Endodermal cell (in vitro differentiated cells): ENCODE measurements around the gene PLPPR5. TPM values are rescaled to one million over a fixed set of nuclear protein-coding genes. Genes with fewer than 3 reads are reported as not detected.

Experiments used
- DNase-seq: peaks from one replicate; pipeline ENCODE4 v3.0.0-alpha.2; 2017
- H3K27ac ChIP-seq: 2 replicates; pipeline ENCODE4 v1.5.1; 2013; ENCODE audit warnings: mild to moderate bottlenecking, low read depth, low read length, moderate library complexity
- H3K27me3 ChIP-seq: 2 replicates; pipeline ENCODE4 v1.6.1; 2013; ENCODE audit warnings: mild to moderate bottlenecking, low read length, moderate library complexity; ENCODE audit not compliant: insufficient read depth, control insufficient read depth, poor library complexity, severe bottlenecking
- H3K36me3 ChIP-seq: 2 replicates; pipeline ENCODE4 v1.7.0; 2013; ENCODE audit warnings: mild to moderate bottlenecking, low read length, moderate library complexity; ENCODE audit not compliant: control insufficient read depth, insufficient read depth
- H3K4me1 ChIP-seq: one replicate; pipeline ENCODE4 v1.7.0; 2013; ENCODE audit warnings: low read length; ENCODE audit not compliant: control insufficient read depth, insufficient read depth
- H3K4me3 ChIP-seq: 2 replicates; pipeline ENCODE4 v1.5.1; 2013; ENCODE audit warnings: mild to moderate bottlenecking, low read length, moderate library complexity
- H3K9ac ChIP-seq: 2 replicates; pipeline ENCODE4 v1.6.1; 2013; ENCODE audit warnings: mild to moderate bottlenecking, low read length, moderate library complexity; ENCODE audit not compliant: poor library complexity, severe bottlenecking; ENCODE audit errors: extremely low read depth
- H3K9me3 ChIP-seq: 2 replicates; pipeline ENCODE4 v1.6.1; 2013; ENCODE audit warnings: mild to moderate bottlenecking, low read length, moderate library complexity; ENCODE audit not compliant: control insufficient read depth
- H3K27ac Mint-ChIP-seq: 2 replicates; pipeline ENCODE4 v1.8.0; 2020; ENCODE audit warnings: mixed read lengths
- H3K27me3 Mint-ChIP-seq: 2 replicates; pipeline ENCODE4 v1.8.0; 2021; ENCODE audit warnings: mild to moderate bottlenecking, mixed read lengths; ENCODE audit not compliant: insufficient read depth
- H3K36me3 Mint-ChIP-seq: 2 replicates; pipeline ENCODE4 v1.8.0; 2020; ENCODE audit warnings: low read depth, mixed read lengths
- H3K4me1 Mint-ChIP-seq: 2 replicates; pipeline ENCODE4 v1.8.0; 2020; ENCODE audit warnings: mixed read lengths
- H3K4me3 Mint-ChIP-seq: 2 replicates; pipeline ENCODE4 v1.8.0; 2020; ENCODE audit warnings: mild to moderate bottlenecking, moderate library complexity, mixed read lengths
- H3K9me3 Mint-ChIP-seq: 2 replicates; pipeline ENCODE4 v1.8.0; 2020; ENCODE audit warnings: mild to moderate bottlenecking, mixed read lengths
- CTCF ChIP-seq: fragments of 200-600 bp; sonication (generic); conservative IDR thresholded peaks from 2 replicates; pipeline ENCODE4 v1.5.0; 2021; ENCODE audit warnings: antibody characterized with exemption, mild to moderate bottlenecking
- WGBS, 2 experiments: methylation state at CpG; one replicate each; pipeline versions ENCODE4 v1.1.5 to v1.1.7; 2013; ENCODE audit warnings: missing lambda C conversion rate in 2 of 2, mixed read lengths in 1 of 2; ENCODE audit not compliant: insufficient coverage in 1 of 2, insufficient read length in 1 of 2; 5-methylcytosine and 5-hydroxymethylcytosine counted together
- total RNA-seq, 2 donors: library from RNA; stranded (reverse); fragmentation: NEBNext Ultra II Directional in 1 of 2; extraction: Animal tissue kit (Norgen Biotek cat#: 25700) in 1 of 2; gene quantifications; 2 replicates in 1 of 2; 3 replicates in 1 of 2; pipeline ENCODE4 v1.2.1, GENCODE V29; 2021

Gene PLPPR5
- total RNA-seq, 2 donors from 2014 or later, result 0.18 to 0.31 TPM

GRCh38 chr1:98854137-98854536, 150.5 kb downstream of the PLPPR5 start:
- Mint-ChIP-seq H3K36me3 (no peaks in the 10 kb centered on the region), H3K4me3 (no peak overlapping the region), H3K27ac (no peak overlapping the region), H3K9me3 (peaks cover 3% of the 10 kb centered on the region), H3K4me1 (peaks cover 7% of the 10 kb centered on the region), H3K27me3 (peaks cover 20% of the 10 kb centered on the region)
- H3K9me3 ChIP-seq, result peaks cover 7% of the 10 kb centered on the region
- no peaks in the 10 kb centered on the region for H3K4me1 ChIP-seq
- H3K27ac ChIP-seq, result no peak overlapping the region
- peak overlapping the region; percentile 65 for H3K4me3 ChIP-seq
- no peak overlapping the region for H3K9ac ChIP-seq
- H3K27me3 ChIP-seq, result no peaks in the 10 kb centered on the region
- peak; percentile 46 for DNase-seq
- TF ChIP-seq CTCF, result no peak
- no peaks in the 10 kb centered on the region for H3K36me3 ChIP-seq
- 41 to 44% methylated on average over 1 to 4 of the region's 4 CpGs for WGBS, 2 experiments

- DNase-seq, result no peak
- Histone ChIP-seq H3K27ac (no peak overlapping the region), H3K4me1 (peaks cover 2% of the 10 kb centered on the region), H3K4me3 (no peak overlapping the region), H3K36me3 (no peaks in the 10 kb centered on the region), H3K9me3 (peaks cover 19% of the 10 kb centered on the region), H3K27me3 (no peaks in the 10 kb centered on the region), H3K9ac (no peak overlapping the region)
- Mint-ChIP-seq H3K4me3 (no peak overlapping the region), H3K36me3 (peaks cover 1% of the 10 kb centered on the region), H3K4me1 (peaks cover 12% of the 10 kb centered on the region), H3K27me3 (peaks cover 31% of the 10 kb centered on the region), H3K9me3 (peaks cover 20% of the 10 kb centered on the region), H3K27ac (no peak overlapping the region)
- 0% methylated on average over 1 of the region's 1 CpG; no CpG with 5 or more reads in 1 of the 2 experiments for WGBS, 2 experiments
- no peak for TF ChIP-seq CTCF
Measured at GRCh38 chr1:98849969-98850636, 154.6 kb downstream of the PLPPR5 start.

DNA sequence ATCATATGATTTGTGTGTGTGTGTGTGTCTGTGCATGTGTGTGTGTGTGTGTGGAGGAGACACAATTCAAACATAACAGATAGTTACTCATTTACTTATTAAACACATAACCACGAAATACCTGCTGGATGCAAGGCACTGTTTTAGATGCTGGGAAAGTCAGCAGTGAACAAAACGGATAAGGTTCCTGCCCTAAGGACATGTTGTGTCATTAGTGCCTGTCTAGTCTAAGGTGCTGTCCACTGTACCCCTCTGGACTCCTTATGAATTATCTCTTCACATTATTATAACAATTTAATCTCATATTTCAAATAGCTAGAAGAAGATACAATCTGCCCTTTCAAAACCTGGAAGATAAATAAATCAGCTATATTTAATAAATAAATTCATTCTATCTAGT, 162.4 kb downstream of the PLPPR5 start:
- Histone ChIP-seq H3K36me3 (no peaks in the 10 kb centered on the region), H3K9ac (no peak overlapping the region), H3K4me3 (no peak overlapping the region), H3K4me1 (peaks cover 3% of the 10 kb centered on the region), H3K9me3 (peaks cover 12% of the 10 kb centered on the region), H3K27ac (no peak overlapping the region), H3K27me3 (peaks cover 25% of the 10 kb centered on the region)
- peaks cover 54% of the 10 kb centered on the region for H3K27me3 Mint-ChIP-seq
- H3K4me3 Mint-ChIP-seq, result no peak overlapping the region
- no peak for DNase-seq
- no peak for TF ChIP-seq CTCF
- H3K36me3 Mint-ChIP-seq, result peaks cover 1% of the 10 kb centered on the region
- peaks cover 21% of the 10 kb centered on the region for H3K4me1 Mint-ChIP-seq
- peaks cover 12% of the 10 kb centered on the region for H3K9me3 Mint-ChIP-seq
- no peak overlapping the region for H3K27ac Mint-ChIP-seq
- 86 to 87% methylated on average over 1 to 2 of the region's 2 CpGs for WGBS, 2 experiments
